Gastrocnemius medialis (tissue), 4 donors: ENCODE results near the gene ISLR.

Experiments
- POLR2A ChIP-seq, 2 donors: fragments of 450-650 bp; IDR thresholded peaks; one replicate each; pipeline ENCODE4 v1.6.1; 2017; ENCODE audit warnings: antibody characterized with exemption in 2 of 2, mild to moderate bottlenecking in 2 of 2, moderate library complexity in 2 of 2
- TF ChIP-seq, protein P1 (sequence below), 5 experiments: fragments of 450-650 bp in 3 of 5; fragments of 200-600 bp in 2 of 5; sonication (generic) in 2 of 5; IDR thresholded peaks in 4 of 5; conservative IDR thresholded peaks in 1 of 5; 1 replicate in 4 of 5; 2 replicates in 1 of 5; pipeline ENCODE4 v1.5.1; 2016 to 2019; ENCODE audit warnings: antibody characterized with exemption in 5 of 5, mild to moderate bottlenecking in 3 of 5, moderate library complexity in 3 of 5

- TF ChIP-seq, protein P1, sequence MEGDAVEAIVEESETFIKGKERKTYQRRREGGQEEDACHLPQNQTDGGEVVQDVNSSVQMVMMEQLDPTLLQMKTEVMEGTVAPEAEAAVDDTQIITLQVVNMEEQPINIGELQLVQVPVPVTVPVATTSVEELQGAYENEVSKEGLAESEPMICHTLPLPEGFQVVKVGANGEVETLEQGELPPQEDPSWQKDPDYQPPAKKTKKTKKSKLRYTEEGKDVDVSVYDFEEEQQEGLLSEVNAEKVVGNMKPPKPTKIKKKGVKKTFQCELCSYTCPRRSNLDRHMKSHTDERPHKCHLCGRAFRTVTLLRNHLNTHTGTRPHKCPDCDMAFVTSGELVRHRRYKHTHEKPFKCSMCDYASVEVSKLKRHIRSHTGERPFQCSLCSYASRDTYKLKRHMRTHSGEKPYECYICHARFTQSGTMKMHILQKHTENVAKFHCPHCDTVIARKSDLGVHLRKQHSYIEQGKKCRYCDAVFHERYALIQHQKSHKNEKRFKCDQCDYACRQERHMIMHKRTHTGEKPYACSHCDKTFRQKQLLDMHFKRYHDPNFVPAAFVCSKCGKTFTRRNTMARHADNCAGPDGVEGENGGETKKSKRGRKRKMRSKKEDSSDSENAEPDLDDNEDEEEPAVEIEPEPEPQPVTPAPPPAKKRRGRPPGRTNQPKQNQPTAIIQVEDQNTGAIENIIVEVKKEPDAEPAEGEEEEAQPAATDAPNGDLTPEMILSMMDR (IDR thresholded peaks at IDR 0.05 in 4 of 5, conservative IDR thresholded peaks at IDR 0.05 in 1 of 5), result no peak
- TF ChIP-seq POLR2A (IDR thresholded peaks at IDR 0.05), result no peak
Measured at GRCh38 chr15:74200871-74201419, 27.4 kb downstream of the ISLR start.
